Stimulated activated CD8-positive, alpha-beta memory T cell treated with anti-CD3 and anti-CD28 coated beads, Interleukin-12 subunit alpha, Interleukin-12 subunit beta, amount 100 ng/mL, for 24 hours (primary cell): Measurements from ENCODE around the gene STAT3.
"Not testable (repeated sequence)": the region's sequence is repeated elsewhere in the genome, so short reads cannot be mapped to it uniquely, and the experiment has no call there.

Source experiments
- DNase-seq: peaks from one replicate; pipeline ENCODE4 v3.0.0-alpha.2; 2020; ENCODE audit errors: extremely low read depth

STAT3 gene

GRCh38 chr17:42299361-42299760 lies 88.9 kb downstream of the STAT3 start:
- not testable (repeated sequence) for DNase-seq

DNA sequence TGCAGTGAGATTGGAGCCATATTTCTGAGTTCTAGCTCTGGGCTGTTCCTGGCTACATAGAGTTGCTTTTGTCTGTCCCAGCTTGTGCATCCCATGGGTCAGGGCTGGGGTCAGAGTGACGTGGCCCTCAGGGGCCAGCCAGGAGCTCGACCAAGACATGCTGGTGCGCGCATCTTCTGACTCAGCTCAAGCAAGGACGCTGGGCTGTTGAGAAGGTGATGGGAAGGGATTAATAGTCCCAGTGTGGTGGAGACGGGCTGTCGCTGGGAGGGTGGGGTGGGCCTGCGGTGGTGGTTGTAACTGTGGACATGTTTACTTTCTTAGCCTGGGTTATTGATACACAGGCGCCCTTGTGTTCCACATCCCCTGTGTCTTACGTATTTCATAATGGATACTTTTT lies 90.5 kb downstream of the STAT3 start:
- not testable (repeated sequence) for DNase-seq

GRCh38 chr17:42296012-42296411 lies 92.2 kb downstream of the STAT3 start:
- DNase-seq, result no peak

DNA sequence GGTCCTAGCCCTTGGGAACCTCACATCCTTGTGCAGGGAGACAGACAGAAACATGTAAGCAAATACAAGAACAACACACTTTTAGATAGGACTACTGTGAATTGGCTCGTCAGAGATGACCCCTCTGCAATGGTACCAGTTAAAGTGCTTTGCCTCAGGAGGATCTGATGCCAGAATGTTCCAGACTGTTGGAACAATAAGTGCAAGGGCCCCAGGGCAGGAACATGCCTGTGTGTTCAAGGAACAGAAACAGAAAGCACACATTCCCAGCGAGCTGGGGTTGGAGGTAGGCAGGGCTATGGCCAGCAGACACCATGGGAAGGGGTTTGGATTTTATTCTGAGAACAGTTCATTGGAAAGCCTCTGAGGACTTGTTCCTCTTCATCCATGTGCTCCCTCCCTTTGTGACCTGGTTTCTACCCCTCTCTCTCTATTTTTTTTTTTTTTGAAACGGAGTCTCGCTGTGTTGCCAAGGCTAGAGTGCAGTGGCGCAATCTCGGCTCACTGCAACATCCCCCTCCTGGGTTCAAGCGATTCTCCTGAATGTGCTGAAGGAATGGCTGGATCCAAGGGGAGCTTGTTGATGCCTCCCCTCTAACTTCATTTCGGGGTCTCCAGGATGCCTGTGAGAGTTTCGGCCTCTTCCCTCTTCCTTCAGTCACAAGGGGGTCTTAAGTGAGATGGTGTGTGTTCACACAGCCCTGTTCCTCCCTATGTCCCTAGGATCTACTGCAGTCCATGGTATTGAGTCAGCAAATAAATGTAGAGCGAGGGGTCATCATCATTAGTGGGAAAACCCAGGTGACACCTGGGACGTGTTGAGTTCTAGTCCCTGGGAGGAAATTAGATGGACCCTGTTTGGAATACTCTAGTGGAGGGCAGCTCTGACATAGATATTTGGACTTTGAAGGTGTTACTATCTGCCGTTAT lies 93.5 kb downstream of the STAT3 start:
- no peak for DNase-seq

DNA sequence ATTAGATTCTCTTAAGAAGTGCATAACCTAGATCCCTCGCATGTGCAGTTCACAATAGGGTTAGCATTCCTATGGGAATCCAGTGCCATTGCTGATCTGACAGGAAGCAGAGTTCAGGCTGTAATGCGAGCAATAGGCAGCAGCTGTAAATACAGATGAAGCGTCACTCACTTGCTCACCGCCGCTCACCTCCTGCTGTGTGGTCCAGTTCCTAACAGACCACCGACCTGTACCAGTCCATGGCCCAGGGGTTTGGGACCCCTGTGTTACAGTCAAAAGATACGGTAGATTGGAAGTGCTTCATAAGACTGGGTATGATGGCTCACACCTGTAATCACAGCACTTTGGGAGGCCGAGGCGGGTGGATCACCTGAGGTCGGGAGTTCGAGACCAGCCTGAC lies 97.1 kb downstream of the STAT3 start:
- DNase-seq, result no peak

GRCh38 chr17:42290577-42290976 lies 97.7 kb downstream of the STAT3 start:
- DNase-seq, result no peak

GRCh38 chr17:42289611-42290181 lies 98.5 kb downstream of the STAT3 start:
- no peak for DNase-seq

DNA sequence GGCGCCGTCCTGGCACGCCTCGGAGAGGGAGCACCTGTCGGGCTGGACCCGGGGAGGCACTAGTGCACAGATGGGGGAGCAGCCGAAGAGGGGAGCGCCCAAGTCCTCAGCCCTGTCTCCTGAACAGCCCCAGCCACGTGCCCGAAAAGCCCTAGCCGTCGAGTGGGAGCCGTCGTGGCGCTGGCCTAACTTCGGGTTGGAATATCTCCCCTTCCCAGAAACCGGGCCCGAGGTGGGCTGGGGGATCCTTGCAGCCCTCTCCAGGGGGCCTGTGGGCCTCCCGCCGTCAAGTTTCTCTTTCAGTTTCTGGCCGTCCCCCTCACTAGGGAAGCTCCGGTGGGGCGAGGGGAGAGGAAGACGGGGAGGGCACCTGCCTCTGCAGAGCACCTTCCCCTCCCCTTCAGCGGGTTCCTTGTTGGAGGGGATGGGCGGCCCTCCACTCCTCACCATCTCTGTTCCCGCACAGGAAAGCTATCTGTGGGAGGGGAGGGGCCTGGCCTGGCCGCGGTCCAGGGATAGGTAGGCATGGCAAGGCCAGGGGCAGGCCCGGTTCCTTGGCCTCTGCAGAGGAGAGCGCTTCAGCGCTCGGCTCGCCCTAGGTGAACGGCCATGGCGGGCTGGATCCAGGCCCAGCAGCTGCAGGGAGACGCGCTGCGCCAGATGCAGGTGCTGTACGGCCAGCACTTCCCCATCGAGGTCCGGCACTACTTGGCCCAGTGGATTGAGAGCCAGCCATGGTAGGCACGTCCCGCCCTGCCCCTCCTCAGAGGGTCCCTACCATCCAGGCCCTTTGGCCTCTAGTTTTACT lies 99.2 kb downstream of the STAT3 start:
- DNase-seq, result no peak

DNA sequence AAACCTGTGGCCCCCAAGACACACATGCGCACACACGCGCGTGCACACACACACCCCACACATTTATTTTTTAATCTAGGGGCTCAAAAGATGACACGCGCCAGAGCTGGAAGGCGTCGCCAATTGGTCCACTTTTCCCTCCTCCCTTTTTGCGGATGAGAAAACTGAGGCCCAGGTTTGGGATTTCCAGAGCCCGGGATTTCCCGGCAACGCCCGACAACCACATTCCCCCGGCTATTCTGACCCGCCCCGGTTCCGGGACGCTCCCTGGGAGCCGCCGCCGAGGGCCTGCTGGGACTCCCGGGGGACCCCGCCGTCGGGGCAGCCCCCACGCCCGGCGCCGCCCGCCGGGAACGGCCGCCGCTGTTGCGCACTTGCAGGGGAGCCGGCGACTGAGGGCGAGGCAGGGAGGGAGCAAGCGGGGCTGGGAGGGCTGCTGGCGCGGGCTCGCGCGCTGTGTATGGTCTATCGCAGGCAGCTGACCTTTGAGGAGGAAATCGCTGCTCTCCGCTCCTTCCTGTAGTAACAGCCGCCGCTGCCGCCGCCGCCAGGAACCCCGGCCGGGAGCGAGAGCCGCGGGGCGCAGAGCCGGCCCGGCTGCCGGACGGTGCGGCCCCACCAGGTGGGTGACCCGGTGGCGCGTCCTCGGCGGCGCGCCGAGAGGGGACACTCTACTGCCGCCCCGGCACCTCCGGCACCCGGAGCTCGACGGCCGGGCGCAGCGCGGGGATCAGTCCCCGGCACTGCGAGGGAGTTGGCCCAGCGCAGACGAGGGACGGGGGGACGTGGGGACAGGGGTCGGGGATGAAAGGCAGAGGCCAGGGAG lies 100.1 kb downstream of the STAT3 start, which contains the start of gene STAT5A:
STAT5A (plus strand) TSS at position 522 of the 826 bp plus-strand sequence. CDS start 914 bp downstream, outside the sequence.
- DNase-seq, result no peak

- no peak for DNase-seq
Measured at GRCh38 chr17:42287305-42287976, 100.8 kb downstream of the STAT3 start.

- DNase-seq, result no peak
Measured at GRCh38 chr17:42286411-42287221, 101.6 kb downstream of the STAT3 start.

- DNase-seq, result no peak
Measured at GRCh38 chr17:42285346-42286050, 102.7 kb downstream of the STAT3 start.

DNA sequence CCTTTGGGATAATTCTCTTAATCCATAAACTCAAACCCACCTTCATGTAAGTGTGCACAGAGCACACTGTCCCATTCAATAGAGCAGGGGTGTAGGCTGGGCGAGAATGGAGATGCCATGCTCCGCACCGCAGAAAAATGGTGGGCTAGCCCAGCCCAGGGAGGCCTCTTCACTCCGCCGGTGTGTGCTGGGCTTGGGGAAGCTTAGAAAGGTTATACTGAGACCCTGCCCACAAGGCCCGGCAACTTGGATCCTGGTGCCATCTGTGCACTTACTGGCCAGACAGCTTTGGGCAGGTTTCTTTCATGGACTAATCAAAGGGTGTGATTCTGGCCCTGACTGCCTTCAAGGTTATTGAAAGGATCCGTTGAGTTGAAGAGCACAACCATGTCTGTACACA lies 103.7 kb downstream of the STAT3 start:
- no peak for DNase-seq

GRCh38 chr17:42284024-42284369 lies 104.2 kb downstream of the STAT3 start:
- DNase-seq, result no peak

GRCh38 chr17:42283241-42284023 lies 104.8 kb downstream of the STAT3 start:
- no peak for DNase-seq

DNA sequence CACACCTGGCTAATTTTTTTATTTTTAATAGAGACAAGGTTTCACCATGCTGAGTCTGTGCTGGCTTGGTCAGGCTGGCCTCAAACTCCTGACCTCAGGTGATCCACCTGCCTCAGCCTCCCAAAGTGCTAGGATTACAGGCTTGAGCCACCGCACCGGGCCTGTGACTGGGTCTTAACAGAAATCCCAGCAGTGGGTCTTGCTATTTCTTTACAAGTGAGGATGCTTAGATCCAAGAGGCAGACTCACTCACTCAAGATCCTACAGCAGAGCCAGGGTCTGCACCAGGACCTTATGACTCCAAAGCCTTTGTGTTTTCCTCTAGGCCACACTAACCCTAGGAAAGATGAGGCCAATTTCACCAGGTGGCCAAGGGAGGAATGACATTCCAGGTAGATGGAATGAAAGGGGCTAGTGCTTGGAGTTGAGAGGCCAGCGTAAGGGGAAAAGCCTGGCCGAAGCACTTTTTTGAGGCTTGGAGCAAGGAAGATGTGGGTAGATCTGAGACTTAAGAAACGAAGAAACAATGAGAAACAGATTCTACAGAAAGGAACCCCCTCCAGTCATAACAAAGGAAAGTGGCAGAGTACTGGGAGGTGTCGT lies 105.7 kb downstream of the STAT3 start:
- no peak for DNase-seq

DNA sequence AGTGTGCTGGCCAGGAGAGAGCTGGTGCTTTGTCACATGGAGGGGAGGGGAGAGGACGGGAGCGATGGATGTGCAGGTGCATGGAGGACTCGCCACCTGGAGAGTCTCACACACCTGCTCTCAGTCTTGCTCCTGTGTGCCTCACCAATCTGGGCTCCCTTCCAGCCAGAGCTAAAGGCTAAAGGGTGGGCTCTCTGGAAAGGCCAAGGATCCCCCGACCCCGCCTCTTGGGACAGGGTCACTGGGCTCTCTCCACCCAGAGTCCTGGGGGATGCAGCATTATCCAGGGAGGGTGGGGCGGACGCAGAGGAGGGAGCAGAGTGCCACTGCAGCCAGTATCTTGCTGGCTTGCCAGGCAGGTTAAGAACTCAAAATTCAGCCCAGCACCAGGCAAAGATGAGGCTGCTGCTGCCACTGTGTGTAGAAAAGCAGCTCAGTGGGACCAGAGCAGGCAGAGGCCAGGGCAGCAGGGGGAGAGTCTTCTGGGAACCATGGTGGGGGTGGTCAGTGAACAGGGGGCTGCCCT lies 106.6 kb downstream of the STAT3 start:
- no peak for DNase-seq
